ENCODE data around the gene LHFPL6. TPM values are rescaled to one million over a fixed set of nuclear protein-coding genes. Genes with fewer than 3 reads are reported as not detected.

Gene LHFPL6
- total and polyA plus RNA-seq, 2 experiments from 2014 or later, result 7.8 to 9.5 TPM

- no peak overlapping the region for H3K27ac ChIP-seq (ENCODE audit: low read depth)
- H3K27me3 ChIP-seq (ENCODE audit: insufficient read depth), result no peaks in the 10 kb centered on the region
- H3K79me2 ChIP-seq (replicated peaks; ENCODE audit: insufficient read depth), result no peaks in the 10 kb centered on the region
- Mint-ChIP-seq H3K27me3 (ENCODE audit: insufficient read depth, low read depth, poor library complexity) (no peaks in the 10 kb centered on the region), H3K9me3 (peaks cover 3% of the 10 kb centered on the region; the same call in 2 of the 3 replicates), H3K4me1 (no peaks in the 10 kb centered on the region), H3K36me3 (ENCODE audit: low read depth) (no peaks in the 10 kb centered on the region), H3K4me3 (no peak overlapping the region), H3K27ac (no peak overlapping the region)
- no peaks in the 10 kb centered on the region for H4K20me1 ChIP-seq (replicated peaks; ENCODE audit: insufficient read depth)
- H3F3A ChIP-seq (replicated peaks; ENCODE audit: low read depth), result no peaks in the 10 kb centered on the region
- H2AFZ ChIP-seq, result no peak overlapping the region
- no peaks in the 10 kb centered on the region for H3K4me1 ChIP-seq (ENCODE audit: insufficient read depth)
- 0 out of 2 replicates have a peak, but pooled peaks cover 11% of the 10 kb centered on the region for H3K9me2 ChIP-seq (ENCODE audit: insufficient read depth)
- DNase-seq (ENCODE audit: low spot score) (no peak), ATAC-seq (no peak)
- no peaks in the 10 kb centered on the region for H3K36me3 ChIP-seq (ENCODE audit: insufficient read depth)
- no peak overlapping the region for H3K4me2 ChIP-seq
- no peak for TF ChIP-seq EZH2phosphoT487 (IDR thresholded peaks at IDR 0.05; ENCODE audit: unreplicated experiment)
- TF ChIP-seq EZH2 (IDR thresholded peaks at IDR 0.05; ENCODE audit: low read depth, unreplicated experiment), result no peak
- TF ChIP-seq NANOG (IDR thresholded peaks at IDR 0.05; ENCODE audit: borderline replicate concordance), result no peak
- no peak for TF ChIP-seq ZNF114 (CRISPR knock-in tag; IDR thresholded peaks at IDR 0.05)
- no peak for TF ChIP-seq POLR2AphosphoS5 (IDR thresholded peaks at IDR 0.05; ENCODE audit: low read depth)
- no peak for TF ChIP-seq ZNF331 (CRISPR knock-in tag; IDR thresholded peaks at IDR 0.05; ENCODE audit: low read depth)
- TF ChIP-seq ETS1 (IDR thresholded peaks at IDR 0.05), result no peak
- no peak for TF ChIP-seq JUNB (IDR thresholded peaks at IDR 0.05; ENCODE audit: unreplicated experiment)
- no peak for TF ChIP-seq ZNF462 (CRISPR knock-in tag; IDR thresholded peaks at IDR 0.05)
- no peak for TF ChIP-seq CTCF (conservative IDR thresholded peaks at IDR 0.05; ENCODE audit: low read depth in 2 of 2)
- TF ChIP-seq CREB1 (CRISPR knock-in tag; IDR thresholded peaks at IDR 0.05; ENCODE audit: low read depth), result no peak
- TF ChIP-seq REST (IDR thresholded peaks at IDR 0.05; ENCODE audit: unreplicated experiment), result no peak
- TF ChIP-seq STAT1 (IDR thresholded peaks at IDR 0.05; ENCODE audit: unreplicated experiment), result no peak
- H3K4me3 ChIP-seq, result no peak overlapping the region
These were observed 300.2 kb downstream of the LHFPL6 start for GRCh38 chr13:39302820-39303219.

Measured in GM23338 (cell line).